ENCODE results near the gene MTHFSD.

Gene MTHFSD

DNA sequence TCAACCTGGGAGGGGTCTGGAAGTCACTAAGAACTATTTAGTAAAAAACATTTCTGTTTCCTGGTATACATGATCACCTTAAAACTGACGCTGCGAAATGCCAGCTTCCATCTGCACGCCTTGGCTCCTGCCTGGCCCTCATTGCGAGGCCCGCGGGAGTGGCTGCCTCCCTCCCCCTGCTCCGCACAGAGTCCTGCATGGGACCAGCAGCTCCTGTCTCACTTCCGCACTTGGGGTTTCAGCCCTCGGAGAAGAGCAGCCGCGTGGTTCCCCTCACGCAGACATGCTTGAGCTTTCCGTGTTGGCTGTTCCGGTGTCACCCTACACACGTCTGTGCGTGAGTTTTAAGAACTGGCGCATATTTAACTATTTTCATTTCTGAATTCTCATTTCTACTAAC lies 18.4 kb downstream of the MTHFSD start:
- CTCF ChIA-PET, result interaction anchor here (1.3 to 2.7 kb wide), 3 partner anchors 17 to 464 kb away, joined by 3 to 10 read pairs (median 9); no protein-coding TSS in a partner anchor
- POLR2A ChIA-PET, result no interaction called here
- TF ChIP-seq, protein P1, sequence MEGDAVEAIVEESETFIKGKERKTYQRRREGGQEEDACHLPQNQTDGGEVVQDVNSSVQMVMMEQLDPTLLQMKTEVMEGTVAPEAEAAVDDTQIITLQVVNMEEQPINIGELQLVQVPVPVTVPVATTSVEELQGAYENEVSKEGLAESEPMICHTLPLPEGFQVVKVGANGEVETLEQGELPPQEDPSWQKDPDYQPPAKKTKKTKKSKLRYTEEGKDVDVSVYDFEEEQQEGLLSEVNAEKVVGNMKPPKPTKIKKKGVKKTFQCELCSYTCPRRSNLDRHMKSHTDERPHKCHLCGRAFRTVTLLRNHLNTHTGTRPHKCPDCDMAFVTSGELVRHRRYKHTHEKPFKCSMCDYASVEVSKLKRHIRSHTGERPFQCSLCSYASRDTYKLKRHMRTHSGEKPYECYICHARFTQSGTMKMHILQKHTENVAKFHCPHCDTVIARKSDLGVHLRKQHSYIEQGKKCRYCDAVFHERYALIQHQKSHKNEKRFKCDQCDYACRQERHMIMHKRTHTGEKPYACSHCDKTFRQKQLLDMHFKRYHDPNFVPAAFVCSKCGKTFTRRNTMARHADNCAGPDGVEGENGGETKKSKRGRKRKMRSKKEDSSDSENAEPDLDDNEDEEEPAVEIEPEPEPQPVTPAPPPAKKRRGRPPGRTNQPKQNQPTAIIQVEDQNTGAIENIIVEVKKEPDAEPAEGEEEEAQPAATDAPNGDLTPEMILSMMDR (IDR thresholded peaks at IDR 0.05; ENCODE audit: insufficient read depth, low read length, missing control alignments), result no peak
- DNase-seq (ENCODE audit: low read depth, low spot score), result no peak
- no peak overlapping the region for H3K4me3 ChIP-seq (ENCODE audit: low read depth, low read length)

DNA sequence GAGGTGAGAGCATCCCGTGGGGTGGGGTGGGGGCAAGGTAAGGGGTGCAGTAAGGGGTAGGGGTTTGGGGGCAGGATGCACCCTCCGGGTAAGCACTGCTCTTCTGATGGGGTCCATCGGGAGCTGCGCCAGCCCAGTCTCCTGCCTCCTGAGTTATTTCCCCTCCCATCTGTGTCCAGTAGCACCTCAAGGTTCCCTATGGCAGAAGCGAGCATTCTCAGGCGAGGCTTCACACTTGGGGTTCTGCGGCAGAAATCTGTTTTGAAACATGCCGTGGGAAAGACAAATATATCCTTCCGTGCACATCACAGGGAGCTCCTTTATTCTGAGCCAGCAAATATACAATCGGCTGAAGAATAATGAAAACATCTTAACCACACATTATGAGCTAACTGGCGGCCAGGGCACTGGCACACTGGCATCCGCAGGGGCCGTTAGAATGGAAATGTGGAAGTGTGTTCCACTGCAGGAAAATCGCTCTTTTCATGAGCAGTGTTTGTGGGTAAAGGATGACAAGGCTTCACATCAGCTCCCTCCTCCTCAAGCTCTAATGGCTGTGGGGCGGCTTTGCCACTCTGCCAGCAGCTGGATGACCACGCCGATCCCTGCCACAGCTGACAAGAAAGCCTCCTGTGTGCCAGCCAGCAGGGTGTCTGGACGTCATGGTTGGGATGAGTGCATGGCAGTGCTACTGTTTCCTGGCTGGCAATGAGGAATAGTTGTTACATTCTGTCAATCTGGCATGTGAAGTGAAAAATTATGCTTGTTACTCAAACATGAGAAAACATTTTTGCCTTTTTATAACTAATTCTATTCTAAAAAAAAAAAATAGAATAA lies 20.0 kb downstream of the MTHFSD start:
- ChIA-PET POLR2A (interaction anchor here (0.6 kb wide), 1 partner anchor 244 kb away, joined by 3 read pairs; no protein-coding TSS in a partner anchor), CTCF (interaction anchor here (0.9 to 1.2 kb wide), 3 partner anchors 15 to 714 kb away, joined by 3 to 6 read pairs (median 4); no protein-coding TSS in a partner anchor)
- TF ChIP-seq, protein P1 (IDR thresholded peaks at IDR 0.05; ENCODE audit: insufficient read depth, low read length, missing control alignments), result no peak
- no peak overlapping the region for H3K4me3 ChIP-seq (ENCODE audit: low read depth, low read length)
- no peak for DNase-seq (ENCODE audit: low read depth, low spot score)

GRCh38 chr16:86533767-86534351 lies 21.2 kb downstream of the MTHFSD start:
- DNase-seq (ENCODE audit: low read depth, low spot score), result no peak
- TF ChIP-seq, protein P1 (IDR thresholded peaks at IDR 0.05; ENCODE audit: insufficient read depth, low read length, missing control alignments), result no peak
- no peak overlapping the region for H3K4me3 ChIP-seq (ENCODE audit: low read depth, low read length)
- CTCF ChIA-PET, result interaction anchor here (1.2 to 4.2 kb wide), 3 partner anchors 14 to 461 kb away, joined by 4 to 54 read pairs (median 6); no protein-coding TSS in a partner anchor
- POLR2A ChIA-PET, result no interaction called here

- DNase-seq (ENCODE audit: low read depth, low spot score), result no peak
- POLR2A ChIA-PET, result no interaction called here
- TF ChIP-seq, protein P1 (IDR thresholded peaks at IDR 0.05; ENCODE audit: insufficient read depth, low read length, missing control alignments), result no peak
- CTCF ChIA-PET, result interaction anchor here (1.5 to 4.2 kb wide), 2 partner anchors 14 to 461 kb away, joined by 4 to 54 read pairs; no protein-coding TSS in a partner anchor
- H3K4me3 ChIP-seq (ENCODE audit: low read depth, low read length), result no peak overlapping the region
These were observed 22.0 kb downstream of the MTHFSD start for GRCh38 chr16:86533076-86533475.

DNA sequence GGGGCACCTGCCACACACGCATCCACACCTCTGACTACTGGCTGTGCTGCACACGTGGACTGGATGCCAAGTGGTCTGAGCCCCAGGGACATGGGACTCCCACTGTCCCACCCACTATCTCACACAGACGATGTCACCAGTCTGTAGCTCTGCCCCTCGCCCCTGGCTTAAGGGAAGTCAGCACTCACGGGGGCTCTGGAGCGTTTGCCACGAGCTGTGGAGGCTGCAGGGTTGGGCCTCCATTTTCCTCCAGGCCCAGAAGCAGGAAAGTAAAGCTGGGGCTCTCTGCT lies 22.6 kb downstream of the MTHFSD start:
- H3K4me3 ChIP-seq (ENCODE audit: low read depth, low read length), result no peak overlapping the region
- ChIA-PET CTCF (interaction anchor here (1.5 to 4.2 kb wide), 2 partner anchors 14 to 460 kb away, joined by 4 to 54 read pairs; no protein-coding TSS in a partner anchor), POLR2A (no interaction called here)
- TF ChIP-seq, protein P1 (IDR thresholded peaks at IDR 0.05; ENCODE audit: insufficient read depth, low read length, missing control alignments), result no peak
- no peak for DNase-seq (ENCODE audit: low read depth, low spot score)

Data from AG04449 (cell line).